ENCODE results near the gene CHD5.
A peak's percentile ranks its signal among the peaks of the same experiment; 100 is the strongest.

CHD5 gene

GRCh38 chr1:6093071-6093470 is 87.0 kb downstream of the CHD5 start:
- H3K4me3 ChIP-seq = no peak overlapping the region
- H3K4me2 ChIP-seq = peak overlapping the region; percentile 67
- H3K36me3 ChIP-seq = peaks cover 84% of the 10 kb centered on the region
- H3K9ac ChIP-seq = 0 out of 2 replicates have a peak overlapping the region, but pooled peaks have one; percentile 45
- H3K9me3 ChIP-seq = no peaks in the 10 kb centered on the region
- H3K27ac ChIP-seq = peak overlapping the region; percentile 3
- no peaks in the 10 kb centered on the region for H3K27me3 ChIP-seq
- TF ChIP-seq Cebpa-rat (IDR thresholded peaks at IDR 0.05) = no peak
- peaks cover 63% of the 10 kb centered on the region for H4K20me1 ChIP-seq
- peaks cover 28% of the 10 kb centered on the region for H3K4me1 ChIP-seq

GRCh38 chr1:6092211-6092610 is 87.9 kb downstream of the CHD5 start:
- H3K9ac ChIP-seq = 0 out of 2 replicates have a peak overlapping the region, but pooled peaks have one; percentile 29
- peaks cover 80% of the 10 kb centered on the region for H3K36me3 ChIP-seq
- no peaks in the 10 kb centered on the region for H3K9me3 ChIP-seq
- no peaks in the 10 kb centered on the region for H3K27me3 ChIP-seq
- H3K4me1 ChIP-seq = peaks cover 31% of the 10 kb centered on the region
- H3K27ac ChIP-seq = peak overlapping the region; percentile 3
- TF ChIP-seq Cebpa-rat (IDR thresholded peaks at IDR 0.05) = no peak
- H3K4me2 ChIP-seq = peak overlapping the region; percentile 67
- no peak overlapping the region for H3K4me3 ChIP-seq
- peaks cover 55% of the 10 kb centered on the region for H4K20me1 ChIP-seq

GRCh38 chr1:6091823-6092109 is 88.4 kb downstream of the CHD5 start:
- Histone ChIP-seq H3K9ac (peak overlapping the region; percentile 29; the same call in 1 of the 2 replicates), H3K4me2 (peak overlapping the region; percentile 67)
- TF ChIP-seq Cebpa-rat (IDR thresholded peaks at IDR 0.05) = no peak

GRCh38 chr1:6090996-6091822 is 88.9 kb downstream of the CHD5 start:
- Histone ChIP-seq H3K36me3 (peaks cover 70% of the 10 kb centered on the region), H3K4me3 (no peak overlapping the region), H4K20me1 (peaks cover 47% of the 10 kb centered on the region), H3K27ac (no peak overlapping the region), H3K27me3 (no peaks in the 10 kb centered on the region), H3K9me3 (no peaks in the 10 kb centered on the region), H3K4me1 (peaks cover 34% of the 10 kb centered on the region), H3K9ac (peak overlapping the region; percentile 29; the same call in 1 of the 2 replicates), H3K4me2 (peak overlapping the region; percentile 67)
- no peak for TF ChIP-seq Cebpa-rat (IDR thresholded peaks at IDR 0.05)

More at GRCh38 chr1:6091823-6092109, 88.4 kb downstream of the CHD5 start:
- peaks cover 50% of the 10 kb centered on the region for H4K20me1 ChIP-seq
- H3K4me3 ChIP-seq = no peak overlapping the region
- H3K4me1 ChIP-seq = peaks cover 34% of the 10 kb centered on the region
- H3K27me3 ChIP-seq = no peaks in the 10 kb centered on the region
- H3K36me3 ChIP-seq = peaks cover 76% of the 10 kb centered on the region
- H3K9me3 ChIP-seq = no peaks in the 10 kb centered on the region
- H3K27ac ChIP-seq = peak overlapping the region; percentile 3

GRCh38 chr1:6090288-6090687 is 89.8 kb downstream of the CHD5 start:
- Histone ChIP-seq H3K9ac (no peak overlapping the region), H3K4me3 (no peak overlapping the region), H4K20me1 (peaks cover 52% of the 10 kb centered on the region), H3K9me3 (no peaks in the 10 kb centered on the region), H3K4me2 (no peak overlapping the region), H3K27ac (no peak overlapping the region), H3K27me3 (no peaks in the 10 kb centered on the region), H3K4me1 (peaks cover 34% of the 10 kb centered on the region), H3K36me3 (peaks cover 73% of the 10 kb centered on the region)
- TF ChIP-seq Cebpa-rat (IDR thresholded peaks at IDR 0.05) = no peak

- TF ChIP-seq Cebpa-rat (IDR thresholded peaks at IDR 0.05) = no peak
- Histone ChIP-seq H3K4me3 (no peak overlapping the region), H3K36me3 (peaks cover 72% of the 10 kb centered on the region), H3K27ac (no peak overlapping the region), H4K20me1 (peaks cover 53% of the 10 kb centered on the region), H3K4me1 (peaks cover 34% of the 10 kb centered on the region), H3K9ac (no peak overlapping the region), H3K27me3 (no peaks in the 10 kb centered on the region), H3K9me3 (no peaks in the 10 kb centered on the region), H3K4me2 (no peak overlapping the region)
These were observed 91.2 kb downstream of the CHD5 start for GRCh38 chr1:6088956-6089355.

- TF ChIP-seq Cebpa-rat (IDR thresholded peaks at IDR 0.05) = no peak
- peaks cover 30% of the 10 kb centered on the region for H3K4me1 ChIP-seq
These were observed 92.2 kb downstream of the CHD5 start for GRCh38 chr1:6087958-6088357.

GRCh38 chr1:6087377-6087772 is 92.7 kb downstream of the CHD5 start:
- peak overlapping the region; percentile 32; the same call in 1 of the 2 replicates for H3K4me2 ChIP-seq
- no peak overlapping the region for H3K27ac ChIP-seq
- no peak overlapping the region for H3K4me3 ChIP-seq
- H3K36me3 ChIP-seq = peaks cover 72% of the 10 kb centered on the region
- peaks cover 24% of the 10 kb centered on the region for H3K4me1 ChIP-seq
- H3K27me3 ChIP-seq = no peaks in the 10 kb centered on the region
- no peaks in the 10 kb centered on the region for H3K9me3 ChIP-seq
- H4K20me1 ChIP-seq = peaks cover 55% of the 10 kb centered on the region
- no peak overlapping the region for H3K9ac ChIP-seq
- TF ChIP-seq Cebpa-rat (IDR thresholded peaks at IDR 0.05) = no peak

More at GRCh38 chr1:6087958-6088357, 92.2 kb downstream of the CHD5 start:
- no peaks in the 10 kb centered on the region for H3K27me3 ChIP-seq
- no peak overlapping the region for H3K4me2 ChIP-seq
- H3K9me3 ChIP-seq = no peaks in the 10 kb centered on the region
- no peak overlapping the region for H3K27ac ChIP-seq
- peaks cover 55% of the 10 kb centered on the region for H4K20me1 ChIP-seq
- peaks cover 72% of the 10 kb centered on the region for H3K36me3 ChIP-seq
- H3K9ac ChIP-seq = no peak overlapping the region
- H3K4me3 ChIP-seq = no peak overlapping the region

- Histone ChIP-seq H3K4me3 (no peak overlapping the region), H3K4me1 (peaks cover 23% of the 10 kb centered on the region), H3K9me3 (no peaks in the 10 kb centered on the region), H3K9ac (no peak overlapping the region), H3K36me3 (peaks cover 73% of the 10 kb centered on the region), H3K27me3 (no peaks in the 10 kb centered on the region), H3K27ac (no peak overlapping the region), H3K4me2 (peak overlapping the region; percentile 32; the same call in 1 of the 2 replicates), H4K20me1 (peaks cover 55% of the 10 kb centered on the region)
- TF ChIP-seq Cebpa-rat (IDR thresholded peaks at IDR 0.05) = no peak
These were observed 93.3 kb downstream of the CHD5 start for GRCh38 chr1:6086762-6087376.

- no peak overlapping the region for H3K4me2 ChIP-seq
- H3K4me1 ChIP-seq = peaks cover 23% of the 10 kb centered on the region
- no peak overlapping the region for H3K9ac ChIP-seq
- H4K20me1 ChIP-seq = peaks cover 55% of the 10 kb centered on the region; the same call in 1 of the 2 replicates
- no peak overlapping the region for H3K27ac ChIP-seq
- no peak overlapping the region for H3K4me3 ChIP-seq
- TF ChIP-seq Cebpa-rat (IDR thresholded peaks at IDR 0.05) = no peak
- H3K36me3 ChIP-seq = peaks cover 74% of the 10 kb centered on the region
- H3K9me3 ChIP-seq = no peaks in the 10 kb centered on the region
- H3K27me3 ChIP-seq = no peaks in the 10 kb centered on the region
These were observed 93.8 kb downstream of the CHD5 start for GRCh38 chr1:6086358-6086757.
